CD8-positive, alpha-beta memory T cell (primary cell): ENCODE measurements around the gene MKLN1. TPM values are rescaled to one million over a fixed set of nuclear protein-coding genes. Genes with fewer than 3 reads are reported as not detected.
A peak's percentile ranks its signal among the peaks of the same experiment; 100 is the strongest.
"Not testable (repeated sequence)": the region's sequence is repeated elsewhere in the genome, so short reads cannot be mapped to it uniquely, and the experiment has no call there.

Experiments
- CTCF ChIA-PET: fragments of 350-600 bp; sonication (Branson Sonifier 250); formaldehyde crosslinking; loops from one replicate; lab custom pipeline; 2021; ENCODE audit warnings: antibody characterized with exemption; lab: Charles Lee
- POLR2A ChIA-PET: fragments of 350-600 bp; sonication (Branson Sonifier 250); formaldehyde crosslinking; loops from one replicate; lab custom pipeline; 2021; ENCODE audit warnings: antibody characterized with exemption; lab: Charles Lee
- DNase-seq, 5 donors: peaks; one replicate each; pipeline versions ENCODE4 v3.0.0 to v3.0.0-alpha.2; 2020 to 2022; ENCODE audit warnings: mixed read lengths in 1 of 5
- H3K27ac ChIP-seq: one replicate; pipeline ENCODE4 v1.7.0; 2013; ENCODE audit warnings: low read depth, mild to moderate bottlenecking, low read length, moderate library complexity
- H3K27me3 ChIP-seq: 2 replicates; pipeline ENCODE4 v1.7.0; 2013; ENCODE audit warnings: low read length, mild to moderate bottlenecking; ENCODE audit not compliant: insufficient read depth, poor library complexity, severe bottlenecking
- H3K36me3 ChIP-seq: 2 replicates; pipeline ENCODE4 v1.7.0; 2013; ENCODE audit warnings: mild to moderate bottlenecking, low read length, moderate library complexity; ENCODE audit not compliant: insufficient read depth
- H3K4me1 ChIP-seq: 2 replicates; pipeline ENCODE4 v1.7.0; 2013; ENCODE audit warnings: mild to moderate bottlenecking, low read length, moderate library complexity; ENCODE audit not compliant: insufficient read depth
- H3K4me3 ChIP-seq: 2 replicates; pipeline ENCODE4 v1.7.0; 2013; ENCODE audit warnings: mild to moderate bottlenecking, low read length
- H3K9me3 ChIP-seq: 2 replicates; pipeline ENCODE4 v1.7.0; 2013; ENCODE audit warnings: mild to moderate bottlenecking, low read length
- H3K27ac Mint-ChIP-seq, 8 donors: one replicate each; pipeline ENCODE4 v1.8.0; 2020 to 2021; ENCODE audit warnings: mixed read lengths in 8 of 8, mild to moderate bottlenecking in 6 of 8, inconsistent platforms in 3 of 8, moderate library complexity in 3 of 8
- H3K27me3 Mint-ChIP-seq, 2 donors: one replicate each; pipeline ENCODE4 v1.8.0; 2020 to 2021; ENCODE audit warnings: mixed read lengths in 2 of 2, mild to moderate bottlenecking in 1 of 2, moderate library complexity in 1 of 2
- H3K36me3 Mint-ChIP-seq, 3 donors: one replicate each; pipeline ENCODE4 v1.8.0; 2020 to 2021; ENCODE audit warnings: mixed read lengths in 3 of 3, inconsistent platforms in 1 of 3, mild to moderate bottlenecking in 1 of 3
- H3K4me1 Mint-ChIP-seq, 3 donors: one replicate each; pipeline ENCODE4 v1.8.0; 2020 to 2021; ENCODE audit warnings: mixed read lengths in 3 of 3, inconsistent platforms in 1 of 3, mild to moderate bottlenecking in 1 of 3
- H3K4me3 Mint-ChIP-seq, 7 donors: one replicate each; pipeline ENCODE4 v1.8.0; 2020 to 2021; ENCODE audit warnings: mixed read lengths in 7 of 7, mild to moderate bottlenecking in 6 of 7, moderate library complexity in 4 of 7, inconsistent platforms in 2 of 7
- H3K9me3 Mint-ChIP-seq, 5 donors: one replicate each; pipeline ENCODE4 v1.8.0; 2020 to 2022; ENCODE audit warnings: mixed read lengths in 5 of 5, mild to moderate bottlenecking in 3 of 5, moderate library complexity in 2 of 5, inconsistent platforms in 1 of 5
- polyA plus RNA-seq: library from polyadenylated mRNA; unstranded; fragments of 300-500 nt; fragmentation: Illumina TruSeq; gene quantifications from one replicate; pipeline ENCODE4 v1.2.3, GENCODE V29; 2021
- total RNA-seq, 2 experiments: library from RNA; stranded (reverse); gene quantifications; one replicate each; pipeline ENCODE4 v1.2.3, GENCODE V29; 2021

Gene MKLN1
- total and polyA plus RNA-seq, 3 experiments from 2014 or later = 21.8 to 34.0 (median 31.0) TPM

DNA sequence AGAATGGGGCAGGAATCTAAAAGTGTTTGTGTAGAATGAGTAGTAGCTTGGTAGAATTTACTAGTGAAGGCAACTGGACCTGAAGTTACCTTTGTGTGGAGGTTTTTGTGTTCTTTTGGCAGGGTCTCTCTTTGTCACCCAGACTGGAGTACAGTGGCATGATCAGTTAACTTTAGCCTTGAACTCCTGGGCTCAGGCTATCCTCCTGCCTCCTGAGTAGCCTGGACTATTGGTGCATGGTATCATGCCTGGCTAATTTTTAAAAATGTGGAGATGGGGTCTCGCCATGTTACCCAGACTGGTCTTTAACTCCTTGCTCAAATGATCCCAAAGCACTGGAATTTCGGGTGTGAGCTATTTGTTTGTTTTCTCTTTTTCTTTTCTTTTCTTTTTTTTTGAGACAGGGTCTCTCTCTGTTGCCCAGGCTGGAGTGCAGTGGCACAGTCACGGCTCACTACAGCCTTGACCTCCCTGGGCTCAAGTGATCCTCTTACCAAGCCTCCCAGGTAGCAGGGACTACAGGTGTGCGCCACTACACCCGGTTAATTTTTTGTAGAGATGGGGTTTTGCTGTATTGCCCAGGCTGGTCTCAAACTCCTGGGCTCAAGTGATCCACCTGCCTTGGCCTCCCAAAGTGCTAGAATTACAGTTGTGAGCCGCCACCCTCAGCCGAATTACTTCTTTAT lies 76.7 kb downstream of the MKLN1 start:
- ChIA-PET CTCF (no interaction called here), POLR2A (no interaction called here)
- DNase-seq = no peak
- Histone ChIP-seq H3K4me1 (no peaks in the 10 kb centered on the region), H3K4me3 (no peak overlapping the region), H3K9me3 (no peaks in the 10 kb centered on the region), H3K36me3 (peaks cover 10% of the 10 kb centered on the region), H3K27ac (no peak overlapping the region), H3K27me3 (no peaks in the 10 kb centered on the region)
- peaks cover 16 to 54% (median 20%) of the 10 kb centered on the region in 3 donors for H3K36me3 Mint-ChIP-seq
- no peak overlapping the region for H3K4me3 Mint-ChIP-seq
- H3K27ac Mint-ChIP-seq = peak overlapping the region in 1 of 8 donors; percentile 15
- H3K4me1 Mint-ChIP-seq = peaks cover 32 to 70% (median 46%) of the 10 kb centered on the region in 3 donors
- H3K27me3 Mint-ChIP-seq = no peaks in the 10 kb centered on the region
- peaks cover 0 to 6% (median 0%) of the 10 kb centered on the region in 5 donors for H3K9me3 Mint-ChIP-seq

DNA sequence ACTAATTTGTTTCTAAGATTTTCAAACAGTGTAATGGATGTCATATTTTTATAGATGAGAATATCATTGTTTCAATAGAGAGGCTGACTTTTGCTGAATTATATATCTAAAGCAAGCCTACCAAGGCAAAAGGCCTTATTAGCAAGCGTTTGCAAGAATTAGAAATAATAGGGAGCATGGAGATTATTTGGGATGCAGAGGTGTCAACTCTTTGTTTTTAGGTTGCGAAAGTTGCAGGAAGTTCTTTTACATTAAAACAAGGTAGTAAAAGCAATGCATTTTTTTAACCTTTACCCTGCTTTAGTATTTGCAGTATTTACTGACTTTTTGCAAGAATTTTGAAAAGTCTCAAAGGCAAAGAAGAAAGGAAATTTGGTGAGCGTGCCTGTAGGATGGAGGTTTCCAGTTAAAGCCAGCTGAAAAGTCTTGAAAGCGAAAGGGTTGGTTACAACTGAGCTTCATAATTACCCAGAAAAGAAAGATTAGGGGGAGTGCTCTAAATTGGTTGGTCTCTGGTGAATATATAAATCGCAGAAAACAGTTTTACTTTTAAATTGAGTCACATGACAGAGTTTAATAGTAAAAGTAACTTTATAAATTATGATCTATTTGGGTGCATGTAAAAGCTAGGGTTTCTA lies 81.6 kb downstream of the MKLN1 start:
- no peak overlapping the region for H3K4me3 ChIP-seq
- H3K36me3 ChIP-seq = peaks cover 7% of the 10 kb centered on the region
- ChIA-PET CTCF (interaction anchor here (0.8 kb wide), 1 partner anchor 347 kb away, joined by 4 read pairs; no protein-coding TSS in a partner anchor), POLR2A (no interaction called here)
- Mint-ChIP-seq H3K27ac (no peak overlapping the region), H3K27me3 (no peaks in the 10 kb centered on the region), H3K9me3 (no peaks in the 10 kb centered on the region), H3K36me3 (peaks cover 0 to 46% (median 5%) of the 10 kb centered on the region in 3 donors), H3K4me3 (no peak overlapping the region), H3K4me1 (peaks cover 19 to 34% (median 26%) of the 10 kb centered on the region in 3 donors)
- H3K9me3 ChIP-seq = no peaks in the 10 kb centered on the region
- no peak overlapping the region for H3K27ac ChIP-seq
- no peak for DNase-seq
- no peaks in the 10 kb centered on the region for H3K4me1 ChIP-seq
- no peaks in the 10 kb centered on the region for H3K27me3 ChIP-seq

DNA sequence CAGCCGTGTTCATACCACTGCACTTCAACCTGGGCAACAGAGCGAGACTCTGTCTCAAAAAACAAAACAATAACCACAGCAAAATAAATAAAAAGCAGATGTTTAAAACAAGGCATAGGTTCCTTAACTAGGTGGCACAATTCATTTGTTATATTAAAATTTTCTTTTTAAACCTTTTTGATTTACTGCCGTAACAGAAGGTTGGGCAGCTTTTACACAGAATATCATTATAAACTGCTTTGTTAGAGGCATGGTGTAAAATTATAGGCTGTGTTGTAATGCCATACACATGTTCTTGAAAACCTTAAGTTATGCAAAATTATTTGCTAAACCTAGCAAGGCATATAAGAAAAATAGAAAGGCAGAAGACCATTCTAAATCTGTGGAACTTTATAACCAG lies 84.4 kb downstream of the MKLN1 start:
- Mint-ChIP-seq H3K27ac (no peak overlapping the region), H3K4me3 (no peak overlapping the region), H3K4me1 (peaks cover 4 to 16% (median 8%) of the 10 kb centered on the region in 3 donors), H3K27me3 (no peaks in the 10 kb centered on the region), H3K36me3 (peaks cover 4 to 52% (median 5%) of the 10 kb centered on the region in 3 donors), H3K9me3 (no peaks in the 10 kb centered on the region)
- DNase-seq = no peak
- H3K27me3 ChIP-seq = no peaks in the 10 kb centered on the region
- ChIA-PET CTCF (interaction anchor here (1.3 to 1.4 kb wide), 2 partner anchors 13 to 515 kb away, joined by 3 to 4 read pairs; no protein-coding TSS in a partner anchor), POLR2A (no interaction called here)
- H3K27ac ChIP-seq = no peak overlapping the region
- H3K4me1 ChIP-seq = no peaks in the 10 kb centered on the region
- H3K36me3 ChIP-seq = peaks cover 7% of the 10 kb centered on the region
- no peaks in the 10 kb centered on the region for H3K9me3 ChIP-seq
- no peak overlapping the region for H3K4me3 ChIP-seq

DNA sequence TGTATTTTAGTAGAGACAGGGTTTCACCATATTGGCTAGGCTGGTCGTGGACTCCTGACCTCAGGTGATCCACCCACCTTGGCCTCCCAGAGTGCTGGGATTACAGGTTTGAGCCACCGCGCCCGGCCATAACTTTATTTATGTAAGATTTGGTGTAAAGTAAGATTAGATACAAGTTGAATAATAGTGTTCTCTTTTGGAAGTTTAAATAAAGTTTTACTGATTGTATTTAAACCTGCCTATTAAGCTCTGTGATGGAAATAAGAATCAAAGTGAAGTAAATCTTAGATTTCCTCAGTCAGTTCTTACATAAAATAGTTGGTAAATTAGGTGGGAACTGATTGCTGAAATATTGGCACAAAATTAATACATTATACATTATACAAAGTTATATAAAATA lies 86.0 kb downstream of the MKLN1 start:
- H3K27ac ChIP-seq = no peak overlapping the region
- Mint-ChIP-seq H3K27ac (no peak overlapping the region), H3K4me3 (no peak overlapping the region), H3K4me1 (peaks cover 4 to 11% (median 6%) of the 10 kb centered on the region in 3 donors), H3K36me3 (peaks cover 4 to 59% (median 13%) of the 10 kb centered on the region in 3 donors), H3K27me3 (no peaks in the 10 kb centered on the region), H3K9me3 (no peaks in the 10 kb centered on the region)
- H3K4me3 ChIP-seq = no peak overlapping the region
- no peak for DNase-seq
- no peaks in the 10 kb centered on the region for H3K9me3 ChIP-seq
- H3K36me3 ChIP-seq = peaks cover 11% of the 10 kb centered on the region
- CTCF ChIA-PET = no interaction called here
- no peaks in the 10 kb centered on the region for H3K4me1 ChIP-seq
- POLR2A ChIA-PET = no interaction called here
- H3K27me3 ChIP-seq = no peaks in the 10 kb centered on the region

DNA sequence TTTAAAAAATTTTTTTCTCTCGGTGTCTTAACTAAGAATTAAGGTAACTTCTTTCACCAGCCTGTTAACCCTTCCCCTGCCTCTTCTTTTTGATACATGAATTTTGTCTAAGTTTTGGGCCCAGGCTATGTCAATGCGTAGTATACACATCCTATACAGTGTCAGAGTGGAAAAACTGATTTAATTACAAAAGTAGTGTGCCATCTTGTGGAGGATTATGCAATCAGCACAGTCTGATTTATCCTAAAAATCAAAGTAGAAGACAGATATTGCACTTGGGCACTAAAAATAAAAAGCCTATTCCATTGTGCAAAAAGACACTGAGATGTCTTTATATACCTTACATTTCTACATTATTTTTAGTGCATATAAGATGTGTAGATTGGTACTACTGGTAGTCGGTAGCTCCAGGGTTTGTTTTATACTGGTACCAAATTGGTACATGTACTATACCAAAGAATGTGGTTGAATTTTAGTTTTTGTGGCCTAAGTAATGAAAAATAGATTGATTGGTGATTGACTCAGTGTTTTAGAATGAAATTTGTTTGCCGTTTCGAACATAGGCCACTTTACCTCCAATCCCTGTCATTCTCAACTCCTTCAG lies 96.6 kb downstream of the MKLN1 start:
- no peak overlapping the region for H3K4me3 ChIP-seq
- Mint-ChIP-seq H3K4me3 (no peak overlapping the region), H3K4me1 (peaks cover 2 to 23% (median 16%) of the 10 kb centered on the region in 3 donors), H3K9me3 (no peaks in the 10 kb centered on the region), H3K36me3 (peaks cover 0 to 41% (median 8%) of the 10 kb centered on the region in 3 donors), H3K27ac (peak overlapping the region in 4 of 8 donors; percentile 4 to 80 (median 20)), H3K27me3 (no peaks in the 10 kb centered on the region)
- H3K27ac ChIP-seq = no peak overlapping the region
- ChIA-PET POLR2A (no interaction called here), CTCF (interaction anchor here (1.2 kb wide), 1 partner anchor 318 kb away, joined by 3 read pairs; no protein-coding TSS in a partner anchor)
- peak in 2 of 5 donors; percentile 16 to 31 for DNase-seq
- H3K9me3 ChIP-seq = no peaks in the 10 kb centered on the region
- H3K4me1 ChIP-seq = no peaks in the 10 kb centered on the region
- H3K27me3 ChIP-seq = no peaks in the 10 kb centered on the region
- no peaks in the 10 kb centered on the region for H3K36me3 ChIP-seq

DNA sequence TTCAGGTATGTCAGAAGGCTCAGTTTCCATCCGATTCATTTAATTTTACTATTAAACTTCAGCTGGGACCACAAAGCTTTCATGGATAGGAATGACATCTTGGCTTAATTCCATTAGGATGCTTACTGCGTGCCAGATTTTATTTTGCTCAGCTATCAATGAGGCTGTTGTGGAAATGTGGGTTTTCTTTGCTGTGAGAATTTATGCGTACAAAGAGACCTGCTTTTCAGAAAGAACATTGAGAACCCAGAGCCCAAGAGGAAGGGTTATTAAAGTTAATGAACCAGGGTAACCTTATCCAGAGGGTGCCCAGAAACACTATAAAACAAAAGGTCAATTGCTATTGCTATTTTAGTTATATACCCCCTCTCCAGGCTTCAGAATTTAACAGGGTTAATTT lies 98.3 kb downstream of the MKLN1 start:
- Histone ChIP-seq H3K4me1 (no peaks in the 10 kb centered on the region), H3K27ac (no peak overlapping the region), H3K27me3 (no peaks in the 10 kb centered on the region), H3K9me3 (no peaks in the 10 kb centered on the region), H3K36me3 (no peaks in the 10 kb centered on the region), H3K4me3 (no peak overlapping the region)
- Mint-ChIP-seq H3K4me3 (no peak overlapping the region), H3K9me3 (no peaks in the 10 kb centered on the region), H3K27me3 (no peaks in the 10 kb centered on the region), H3K4me1 (peaks cover 2 to 15% (median 15%) of the 10 kb centered on the region in 3 donors), H3K27ac (no peak overlapping the region), H3K36me3 (peaks cover 0 to 42% (median 8%) of the 10 kb centered on the region in 3 donors)
- POLR2A ChIA-PET = no interaction called here
- DNase-seq = no peak
- CTCF ChIA-PET = interaction anchor here (1.2 to 1.4 kb wide), 2 partner anchors 356 to 529 kb away, joined by 3 to 4 read pairs; no protein-coding TSS in a partner anchor

DNA sequence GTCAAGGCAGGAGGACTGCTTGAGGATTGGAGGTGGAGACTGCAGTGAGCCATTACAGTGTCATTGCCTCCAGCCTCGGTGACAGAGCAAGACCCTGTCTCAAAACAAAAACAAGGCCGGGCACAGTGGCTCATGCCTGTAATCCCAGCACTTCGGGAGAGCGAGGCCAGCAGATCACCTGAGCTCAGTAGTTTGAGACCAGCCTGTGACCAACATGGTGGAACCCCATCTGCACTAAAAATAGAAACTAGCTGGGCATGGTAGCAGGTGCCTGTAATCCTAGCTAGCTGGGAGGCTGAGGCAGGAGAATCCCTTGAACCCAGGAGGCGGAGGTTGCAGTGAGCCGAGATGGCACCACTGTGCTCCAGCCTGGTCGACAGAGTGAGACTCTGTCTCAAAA lies 103.2 kb downstream of the MKLN1 start:
- H3K27me3 Mint-ChIP-seq, H3K4me3 Mint-ChIP-seq, H3K36me3 ChIP-seq, H3K9me3 Mint-ChIP-seq, H3K4me3 ChIP-seq, H3K4me1 ChIP-seq, H3K27ac Mint-ChIP-seq, H3K27me3 ChIP-seq, CTCF ChIA-PET, H3K27ac ChIP-seq, POLR2A ChIA-PET, H3K9me3 ChIP-seq, DNase-seq: not testable (repeated sequence)
- H3K36me3 Mint-ChIP-seq = peaks cover 0 to 62% (median 17%) of the 10 kb centered on the region in 3 donors
- H3K4me1 Mint-ChIP-seq = peaks cover 4 to 13% (median 6%) of the 10 kb centered on the region in 3 donors

DNA sequence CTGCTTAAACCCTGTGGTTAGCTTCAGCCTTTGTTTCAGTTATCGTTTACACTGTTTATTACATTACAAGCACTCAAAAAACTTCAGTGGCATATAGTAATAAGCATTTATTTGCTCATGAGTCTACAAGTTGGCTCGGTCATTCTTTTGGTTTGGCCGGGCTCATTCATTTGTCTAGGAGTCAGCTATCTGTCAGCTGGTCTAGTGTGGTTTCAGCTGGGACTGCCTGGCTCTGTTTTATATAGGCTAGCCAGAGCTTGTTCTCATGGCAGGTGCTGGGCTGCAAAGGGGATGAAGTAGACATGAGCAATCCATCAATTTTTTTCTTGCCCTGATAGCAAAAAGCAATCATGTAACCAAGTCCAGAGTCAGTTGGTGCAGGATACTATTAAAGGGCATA lies 103.6 kb downstream of the MKLN1 start:
- ChIA-PET CTCF (no interaction called here), POLR2A (no interaction called here)
- DNase-seq = no peak
- Mint-ChIP-seq H3K27me3 (no peaks in the 10 kb centered on the region), H3K4me1 (peaks cover 6 to 13% (median 7%) of the 10 kb centered on the region in 3 donors), H3K9me3 (no peaks in the 10 kb centered on the region), H3K27ac (peak overlapping the region in 1 of 8 donors; percentile 33), H3K36me3 (peaks cover 3 to 62% (median 17%) of the 10 kb centered on the region in 3 donors), H3K4me3 (no peak overlapping the region)
- Histone ChIP-seq H3K4me1 (no peaks in the 10 kb centered on the region), H3K27ac (no peak overlapping the region), H3K4me3 (no peak overlapping the region), H3K9me3 (no peaks in the 10 kb centered on the region), H3K36me3 (no peaks in the 10 kb centered on the region), H3K27me3 (no peaks in the 10 kb centered on the region)
